NCI-H146 treated with DMSO at 0.1 percent for 48 hours (cell line): Measurements from ENCODE around the gene ACAP2.
"Not testable (repeated sequence)": the region's sequence is repeated elsewhere in the genome, so short reads cannot be mapped to it uniquely, and the experiment has no call there.

Source experiments
- DNase-seq: peaks from one replicate; lab custom pipeline; 2025; ENCODE audit not compliant: unreplicated experiment; lab: John Stamatoyannopoulos, UW

ACAP2 gene

GRCh38 chr3:195394024-195394423, 48.8 kb downstream of the ACAP2 start:
- DNase-seq: no peak

GRCh38 chr3:195388380-195388779, 54.4 kb downstream of the ACAP2 start:
- peak; percentile 31 for DNase-seq

GRCh38 chr3:195386739-195387138, 56.1 kb downstream of the ACAP2 start:
- no peak for DNase-seq

GRCh38 chr3:195385526-195385925, 57.3 kb downstream of the ACAP2 start:
- DNase-seq: no peak

- DNase-seq: no peak
Measured at GRCh38 chr3:195384952-195385351, 57.9 kb downstream of the ACAP2 start.

GRCh38 chr3:195372220-195372619, 70.6 kb downstream of the ACAP2 start:
- no peak for DNase-seq

GRCh38 chr3:195366200-195366925, 76.5 kb downstream of the ACAP2 start:
- no peak for DNase-seq

- no peak for DNase-seq
Measured at GRCh38 chr3:195365371-195365770, 77.4 kb downstream of the ACAP2 start.

GRCh38 chr3:195357797-195358196, 85.0 kb downstream of the ACAP2 start:
- DNase-seq: not testable (repeated sequence)

- DNase-seq: no peak
Measured at GRCh38 chr3:195356151-195357086, 86.4 kb downstream of the ACAP2 start.

- not testable (repeated sequence) for DNase-seq
Measured at GRCh38 chr3:195354009-195354408, 88.8 kb downstream of the ACAP2 start.

GRCh38 chr3:195352895-195353488, 89.8 kb downstream of the ACAP2 start:
- DNase-seq: no peak

GRCh38 chr3:195348426-195349115, 94.2 kb downstream of the ACAP2 start:
- DNase-seq: no peak

- DNase-seq: no peak
Measured at GRCh38 chr3:195337747-195338146, 105.1 kb downstream of the ACAP2 start.

- DNase-seq: no peak
Measured at GRCh38 chr3:195334967-195335366, 107.9 kb downstream of the ACAP2 start.

- DNase-seq: no peak
Measured at GRCh38 chr3:195319060-195319459, 123.8 kb downstream of the ACAP2 start.

- DNase-seq: no peak
Measured at GRCh38 chr3:195312714-195313113, 130.1 kb downstream of the ACAP2 start.

GRCh38 chr3:195307711-195308110, 135.1 kb downstream of the ACAP2 start:
- DNase-seq: no peak

- DNase-seq: no peak
Measured at GRCh38 chr3:195306369-195306768, 136.5 kb downstream of the ACAP2 start.

GRCh38 chr3:195302431-195302830, 140.4 kb downstream of the ACAP2 start:
- DNase-seq: no peak

GRCh38 chr3:195297446-195297845, 145.4 kb downstream of the ACAP2 start:
- DNase-seq: no peak
